GM12892 (cell line): Measurements from ENCODE around the gene USP8.

Experiments
- POLR2A ChIP-seq: IDR thresholded peaks from 2 replicates; pipeline ENCODE4 v1.6.1; 2011; ENCODE audit warnings: low read depth, low read length, control low read depth
- POLR2AphosphoS5 ChIP-seq: IDR thresholded peaks from 2 replicates; pipeline ENCODE4 v1.6.1; 2011; ENCODE audit warnings: low read depth, low read length, control low read depth

DNA sequence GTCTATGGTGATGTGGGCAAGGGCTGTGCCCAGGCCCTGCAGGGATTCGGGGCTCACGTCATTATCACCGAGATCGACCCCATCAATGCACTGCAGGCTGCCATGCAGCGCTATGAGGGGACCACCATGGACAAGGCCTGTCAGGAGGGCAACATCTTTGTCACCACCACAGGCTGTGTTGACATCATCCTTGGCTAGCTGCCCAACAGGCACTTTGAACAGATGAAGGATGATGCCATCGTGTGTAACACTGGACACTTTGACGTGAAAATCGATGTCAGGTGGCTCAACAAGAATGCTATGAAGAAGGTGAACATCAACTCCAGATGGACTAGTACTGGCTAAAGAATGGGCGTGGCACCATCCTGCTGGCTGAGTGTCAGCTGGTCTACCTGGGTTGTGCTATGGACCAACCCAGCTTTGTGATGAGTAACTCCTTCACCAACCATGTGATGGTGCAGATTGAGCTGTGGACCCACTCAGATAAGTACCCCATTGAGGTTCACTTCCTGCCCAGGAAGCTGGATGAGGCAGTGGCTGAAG, 6.1 kb upstream of the USP8 start:
- TF ChIP-seq POLR2A: no peak
- no peak for TF ChIP-seq POLR2AphosphoS5
